ENCODE measurements around the gene RASGRP1. TPM values are rescaled to one million over a fixed set of nuclear protein-coding genes. Genes with fewer than 3 reads are reported as not detected.

The RASGRP1 gene
- polyA plus RNA-seq, 1 experiment, result 1.2 TPM

GRCh38 chr15:38528294-38528693 lies 36.3 kb downstream of the RASGRP1 start:
- peaks cover 2% of the 10 kb centered on the region for H3K27me3 ChIP-seq (ENCODE audit: control insufficient read depth, insufficient read depth, low read length)
- ChIA-PET POLR2A (no interaction called here), CTCF (interaction anchor here (0.6 kb wide), 1 partner anchor 163 kb away, joined by 3 read pairs; no protein-coding TSS in a partner anchor)
- no peaks in the 10 kb centered on the region for H3K9me3 ChIP-seq (ENCODE audit: control insufficient read depth, insufficient read depth, low read length)
- no peak for DNase-seq (ENCODE audit: low read depth, low spot score)
- H3K27ac ChIP-seq (ENCODE audit: low read depth, low read length), result no peak overlapping the region
- no peak for TF ChIP-seq CTCF (IDR thresholded peaks at IDR 0.05; ENCODE audit: low read depth, low read length)
- H3K4me3 ChIP-seq (ENCODE audit: low read depth, low read length), result no peak overlapping the region

GRCh38 chr15:38526158-38526557 lies 38.5 kb downstream of the RASGRP1 start:
- no peak overlapping the region for H3K27ac ChIP-seq (ENCODE audit: low read depth, low read length)
- ChIA-PET POLR2A (no interaction called here), CTCF (no interaction called here)
- H3K4me3 ChIP-seq (ENCODE audit: low read depth, low read length), result no peak overlapping the region
- no peaks in the 10 kb centered on the region for H3K9me3 ChIP-seq (ENCODE audit: control insufficient read depth, insufficient read depth, low read length)
- no peak for TF ChIP-seq CTCF (IDR thresholded peaks at IDR 0.05; ENCODE audit: low read depth, low read length)
- no peak for DNase-seq (ENCODE audit: low read depth, low spot score)
- no peaks in the 10 kb centered on the region for H3K27me3 ChIP-seq (ENCODE audit: control insufficient read depth, insufficient read depth, low read length)

GRCh38 chr15:38525489-38525888 lies 39.1 kb downstream of the RASGRP1 start:
- no peaks in the 10 kb centered on the region for H3K27me3 ChIP-seq (ENCODE audit: control insufficient read depth, insufficient read depth, low read length)
- H3K9me3 ChIP-seq (ENCODE audit: control insufficient read depth, insufficient read depth, low read length), result no peaks in the 10 kb centered on the region
- ChIA-PET POLR2A (no interaction called here), CTCF (no interaction called here)
- no peak overlapping the region for H3K27ac ChIP-seq (ENCODE audit: low read depth, low read length)
- H3K4me3 ChIP-seq (ENCODE audit: low read depth, low read length), result no peak overlapping the region
- no peak for TF ChIP-seq CTCF (IDR thresholded peaks at IDR 0.05; ENCODE audit: low read depth, low read length)
- DNase-seq (ENCODE audit: low read depth, low spot score), result no peak

- TF ChIP-seq CTCF (IDR thresholded peaks at IDR 0.05; ENCODE audit: low read depth, low read length), result no peak
- no peak overlapping the region for H3K27ac ChIP-seq (ENCODE audit: low read depth, low read length)
- no peaks in the 10 kb centered on the region for H3K27me3 ChIP-seq (ENCODE audit: control insufficient read depth, insufficient read depth, low read length)
- no peak overlapping the region for H3K4me3 ChIP-seq (ENCODE audit: low read depth, low read length)
- H3K9me3 ChIP-seq (ENCODE audit: control insufficient read depth, insufficient read depth, low read length), result no peaks in the 10 kb centered on the region
- POLR2A ChIA-PET, result no interaction called here
- CTCF ChIA-PET, result interaction anchor here (0.7 kb wide), 1 partner anchor 23 kb away, joined by 3 read pairs; no protein-coding TSS in a partner anchor
- no peak for DNase-seq (ENCODE audit: low read depth, low spot score)
Measured at GRCh38 chr15:38524156-38524555, 40.5 kb downstream of the RASGRP1 start.

GRCh38 chr15:38522922-38523321 lies 41.7 kb downstream of the RASGRP1 start:
- TF ChIP-seq CTCF (IDR thresholded peaks at IDR 0.05; ENCODE audit: low read depth, low read length), result no peak
- Histone ChIP-seq H3K4me3 (ENCODE audit: low read depth, low read length) (no peak overlapping the region), H3K27me3 (ENCODE audit: control insufficient read depth, insufficient read depth, low read length) (no peaks in the 10 kb centered on the region), H3K27ac (ENCODE audit: low read depth, low read length) (no peak overlapping the region), H3K9me3 (ENCODE audit: control insufficient read depth, insufficient read depth, low read length) (no peaks in the 10 kb centered on the region)
- no peak for DNase-seq (ENCODE audit: low read depth, low spot score)
- POLR2A ChIA-PET, result no interaction called here
- CTCF ChIA-PET, result interaction anchor here (0.9 kb wide), 1 partner anchor 41 kb away, joined by 4 read pairs; the partner anchor contains the start of gene RASGRP1
